K562 (cell line): Measurements from ENCODE around the gene RBM26. TPM values are rescaled to one million over a fixed set of nuclear protein-coding genes. Genes with fewer than 3 reads are reported as not detected.
A peak's percentile ranks its signal among the peaks of the same experiment; 100 is the strongest.

Source experiments
- polyA plus RNA-seq, 8 experiments: library from polyadenylated mRNA; depleted of rRNA in 4 of 8; stranded (reverse) in 5 of 8; unstranded in 3 of 8; fragments of >200 nt; fragmentation: Nextera tagmentation in 2 of 8; fragmentation: Illumina TruSeq in 1 of 8; extraction: Ambion mirVana in 2 of 8; extraction: Trizol in 1 of 8; gene quantifications; 2 replicates each; pipeline versions ENCODE4 v1.2.1 to v1.2.3, GENCODE V29; 2011 to 2014; ENCODE audit warnings: inconsistent platforms in 1 of 8, missing spikeins in 1 of 8
- total RNA-seq, 7 experiments: library from RNA; depleted of rRNA in 6 of 7; stranded (reverse); fragments of >200 nt in 6 of 7; fragmentation: Illumina TruSeq in 2 of 7; extraction: Trizol in 2 of 7; gene quantifications; 2 replicates each; pipeline versions ENCODE4 v1.2.1 to v1.2.3, GENCODE V29; 2011 to 2021; ENCODE audit warnings: low replicate concordance in 1 of 7
- TF ChIP-seq, protein P1 (sequence below), 2 experiments: fragments of 450-650 bp in 1 of 2; sonication (generic) in 1 of 2; formaldehyde crosslinking in 1 of 2; IDR thresholded peaks; 2 replicates each; pipeline versions ENCODE4 v1.7.1 to v1.9.0; 2016 to 2022; ENCODE audit warnings: inconsistent platforms in 1 of 2, mild to moderate bottlenecking in 1 of 2, missing genetic modification reagents in 1 of 2

Gene RBM26
- total and polyA plus RNA-seq, 9 of the 15 experiments (the other 6 are each of a cell fraction or from before 2014, with no cell fraction given): 10.0 to 42.4 (median 26.4) TPM

GRCh38 chr13:79384022-79384610 is 21.9 kb downstream of the RBM26 start (continued):
- TF ChIP-seq, protein P1, sequence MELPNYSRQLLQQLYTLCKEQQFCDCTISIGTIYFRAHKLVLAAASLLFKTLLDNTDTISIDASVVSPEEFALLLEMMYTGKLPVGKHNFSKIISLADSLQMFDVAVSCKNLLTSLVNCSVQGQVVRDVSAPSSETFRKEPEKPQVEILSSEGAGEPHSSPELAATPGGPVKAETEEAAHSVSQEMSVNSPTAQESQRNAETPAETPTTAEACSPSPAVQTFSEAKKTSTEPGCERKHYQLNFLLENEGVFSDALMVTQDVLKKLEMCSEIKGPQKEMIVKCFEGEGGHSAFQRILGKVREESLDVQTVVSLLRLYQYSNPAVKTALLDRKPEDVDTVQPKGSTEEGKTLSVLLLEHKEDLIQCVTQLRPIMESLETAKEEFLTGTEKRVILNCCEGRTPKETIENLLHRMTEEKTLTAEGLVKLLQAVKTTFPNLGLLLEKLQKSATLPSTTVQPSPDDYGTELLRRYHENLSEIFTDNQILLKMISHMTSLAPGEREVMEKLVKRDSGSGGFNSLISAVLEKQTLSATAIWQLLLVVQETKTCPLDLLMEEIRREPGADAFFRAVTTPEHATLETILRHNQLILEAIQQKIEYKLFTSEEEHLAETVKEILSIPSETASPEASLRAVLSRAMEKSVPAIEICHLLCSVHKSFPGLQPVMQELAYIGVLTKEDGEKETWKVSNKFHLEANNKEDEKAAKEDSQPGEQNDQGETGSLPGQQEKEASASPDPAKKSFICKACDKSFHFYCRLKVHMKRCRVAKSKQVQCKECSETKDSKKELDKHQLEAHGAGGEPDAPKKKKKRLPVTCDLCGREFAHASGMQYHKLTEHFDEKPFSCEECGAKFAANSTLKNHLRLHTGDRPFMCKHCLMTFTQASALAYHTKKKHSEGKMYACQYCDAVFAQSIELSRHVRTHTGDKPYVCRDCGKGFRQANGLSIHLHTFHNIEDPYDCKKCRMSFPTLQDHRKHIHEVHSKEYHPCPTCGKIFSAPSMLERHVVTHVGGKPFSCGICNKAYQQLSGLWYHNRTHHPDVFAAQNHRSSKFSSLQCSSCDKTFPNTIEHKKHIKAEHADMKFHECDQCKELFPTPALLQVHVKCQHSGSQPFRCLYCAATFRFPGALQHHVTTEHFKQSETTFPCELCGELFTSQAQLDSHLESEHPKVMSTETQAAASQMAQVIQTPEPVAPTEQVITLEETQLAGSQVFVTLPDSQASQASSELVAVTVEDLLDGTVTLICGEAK (IDR thresholded peaks at IDR 0.05): peak; percentile 74
- TF ChIP-seq, protein P1 (CRISPR knock-in tag; IDR thresholded peaks at IDR 0.05): peak; percentile 66; the same call in 1 of the 2 replicates
